WTC11 (cell line): ENCODE results near the gene TMEM25. TPM values are rescaled to one million over a fixed set of nuclear protein-coding genes. Genes with fewer than 3 reads are reported as not detected.

Experiments used
- ATAC-seq: fragments of 200-7000 bp; cut with Tn5 transposase; 2 replicates; pipeline ENCODE4 v1.10.0; 2021; ENCODE audit warnings: mild to moderate bottlenecking, moderate library complexity
- CTCF ChIA-PET: fragments of 300-600 bp; sonication (Branson Sonifier 250); formaldehyde crosslinking; loops from one replicate; lab custom pipeline; 2021; ENCODE audit warnings: antibody characterized with exemption; lab: Charles Lee
- POLR2A ChIA-PET: fragments of 350-600 bp; sonication (Branson Sonifier 250); formaldehyde crosslinking; loops from one replicate; lab custom pipeline; 2021; ENCODE audit warnings: antibody characterized with exemption; lab: Charles Lee
- DNase-seq: peaks from one replicate; pipeline ENCODE4 v3.0.0; 2021; ENCODE audit warnings: low spot score
- H3K27ac Mint-ChIP-seq: 2 replicates; pipeline ENCODE4 v1.8.0; 2021; ENCODE audit warnings: mixed read lengths
- H3K27me3 Mint-ChIP-seq: 2 replicates; pipeline ENCODE4 v1.8.0; 2021; ENCODE audit warnings: low read depth, mild to moderate bottlenecking, moderate library complexity, mixed read lengths
- H3K36me3 Mint-ChIP-seq: 2 replicates; pipeline ENCODE4 v1.8.0; 2021; ENCODE audit warnings: mixed read lengths
- H3K4me1 Mint-ChIP-seq: 2 replicates; pipeline ENCODE4 v1.8.0; 2022; ENCODE audit warnings: mixed read lengths
- H3K4me3 Mint-ChIP-seq: 2 replicates; pipeline ENCODE4 v1.8.0; 2021; ENCODE audit warnings: mild to moderate bottlenecking, moderate library complexity, mixed read lengths
- H3K9me3 Mint-ChIP-seq: 2 replicates; pipeline ENCODE4 v1.8.0; 2021; ENCODE audit warnings: mixed read lengths
- E2F1 ChIP-seq: sonication (generic); formaldehyde crosslinking; IDR thresholded peaks from 2 replicates; pipeline ENCODE4 v1.8.0; 2022; ENCODE audit warnings: mild to moderate bottlenecking, missing genetic modification reagents
- E2F4 ChIP-seq: sonication (generic); formaldehyde crosslinking; IDR thresholded peaks from 2 replicates; pipeline ENCODE4 v1.8.1; 2022; ENCODE audit warnings: low read depth, mild to moderate bottlenecking, moderate library complexity, missing genetic modification reagents, borderline replicate concordance
- ESRRA ChIP-seq: sonication (generic); formaldehyde crosslinking; IDR thresholded peaks from 2 replicates; pipeline ENCODE4 v1.8.1; 2022; ENCODE audit warnings: mild to moderate bottlenecking, missing genetic modification reagents, borderline replicate concordance
- ETV6 ChIP-seq: sonication (generic); formaldehyde crosslinking; IDR thresholded peaks from 2 replicates; pipeline ENCODE4 v1.8.1; 2022; ENCODE audit warnings: mild to moderate bottlenecking, missing genetic modification reagents
- FOXJ3 ChIP-seq: sonication (generic); formaldehyde crosslinking; IDR thresholded peaks from 2 replicates; pipeline ENCODE4 v1.9.0; 2021; ENCODE audit warnings: missing genetic modification reagents, mild to moderate bottlenecking, borderline replicate concordance
- GTF2I ChIP-seq: fragments of 250-450 bp; sonication (Bioruptor Pico); conservative IDR thresholded peaks from 2 replicates; pipeline ENCODE4 v1.4.0; 2021; ENCODE audit warnings: mild to moderate bottlenecking
- HMGA2 ChIP-seq: fragments of 250-450 bp; sonication (Bioruptor Pico); IDR thresholded peaks from 2 replicates; pipeline ENCODE4 v1.4.0; 2021; ENCODE audit warnings: mild to moderate bottlenecking, moderate library complexity
- JUN ChIP-seq: sonication (generic); formaldehyde crosslinking; IDR thresholded peaks from 2 replicates; pipeline ENCODE4 v1.8.0; 2023; ENCODE audit warnings: mild to moderate bottlenecking, missing genetic modification reagents
- MXD4 ChIP-seq: fragments of 250-450 bp; sonication (Bioruptor Pico); IDR thresholded peaks from 2 replicates; pipeline ENCODE4 v1.8.0; 2021; ENCODE audit warnings: mild to moderate bottlenecking, moderate library complexity, borderline replicate concordance
- MYBL2 ChIP-seq: sonication (generic); formaldehyde crosslinking; IDR thresholded peaks from 2 replicates; pipeline ENCODE4 v1.8.1; 2023; ENCODE audit warnings: mild to moderate bottlenecking, moderate library complexity, missing genetic modification reagents
- OVOL2 ChIP-seq: fragments of 250-450 bp; sonication (Bioruptor Pico); IDR thresholded peaks from 2 replicates; pipeline ENCODE4 v1.9.0; 2021; ENCODE audit warnings: mild to moderate bottlenecking, borderline replicate concordance
- RELA ChIP-seq: sonication (generic); formaldehyde crosslinking; IDR thresholded peaks from 2 replicates; pipeline ENCODE4 v1.8.1; 2022; ENCODE audit warnings: missing genetic modification reagents, mild to moderate bottlenecking, borderline replicate concordance
- SMAD3 ChIP-seq: sonication (generic); formaldehyde crosslinking; IDR thresholded peaks from 2 replicates; pipeline ENCODE4 v1.8.0; 2022; ENCODE audit warnings: missing genetic modification reagents, mild to moderate bottlenecking, borderline replicate concordance
- TEAD4 ChIP-seq: sonication (generic); formaldehyde crosslinking; IDR thresholded peaks from 2 replicates; pipeline ENCODE4 v1.8.0; 2022; ENCODE audit warnings: mild to moderate bottlenecking, missing genetic modification reagents
- USF1 ChIP-seq: sonication (generic); formaldehyde crosslinking; IDR thresholded peaks from 2 replicates; pipeline ENCODE4 v1.8.0; 2022; ENCODE audit warnings: mild to moderate bottlenecking, missing genetic modification reagents
- ZBTB21 ChIP-seq: sonication (generic); formaldehyde crosslinking; IDR thresholded peaks from 2 replicates; pipeline ENCODE4 v1.8.1; 2023; ENCODE audit warnings: mild to moderate bottlenecking, missing genetic modification reagents, borderline replicate concordance
- ZNF396 ChIP-seq: fragments of 250-450 bp; sonication (Bioruptor Pico); IDR thresholded peaks from 2 replicates; pipeline ENCODE4 v1.8.0; 2021; ENCODE audit warnings: mild to moderate bottlenecking, moderate library complexity, borderline replicate concordance
- total RNA-seq: library from RNA; stranded (reverse); gene quantifications from 3 replicates; pipeline ENCODE4 v1.2.3, GENCODE V29; 2021
- TF ChIP-seq, protein P1 (sequence below): sonication (generic); formaldehyde crosslinking; IDR thresholded peaks from 2 replicates; pipeline ENCODE4 v1.8.1; 2022; ENCODE audit warnings: missing genetic modification reagents, borderline replicate concordance
- TF ChIP-seq, protein P2 (sequence below): sonication (generic); formaldehyde crosslinking; IDR thresholded peaks from 2 replicates; pipeline ENCODE4 v1.8.0; 2022; ENCODE audit warnings: mild to moderate bottlenecking, missing genetic modification reagents
- TF ChIP-seq, protein P3 (sequence below): sonication (generic); formaldehyde crosslinking; IDR thresholded peaks from 2 replicates; pipeline ENCODE4 v1.8.1; 2022; ENCODE audit warnings: mild to moderate bottlenecking, moderate library complexity, missing genetic modification reagents
- TF ChIP-seq, protein P4 (sequence below): fragments of 250-450 bp; sonication (Bioruptor Pico); conservative IDR thresholded peaks from 2 replicates; pipeline ENCODE4 v1.9.0; 2021; ENCODE audit warnings: mild to moderate bottlenecking
- TF ChIP-seq, protein P5 (sequence below): sonication (generic); formaldehyde crosslinking; IDR thresholded peaks from 2 replicates; pipeline ENCODE4 v1.8.1; 2023; ENCODE audit warnings: mild to moderate bottlenecking, missing genetic modification reagents, borderline replicate concordance

Gene TMEM25
- total RNA-seq, 1 experiment from 2014 or later, result 19.7 TPM

DNA sequence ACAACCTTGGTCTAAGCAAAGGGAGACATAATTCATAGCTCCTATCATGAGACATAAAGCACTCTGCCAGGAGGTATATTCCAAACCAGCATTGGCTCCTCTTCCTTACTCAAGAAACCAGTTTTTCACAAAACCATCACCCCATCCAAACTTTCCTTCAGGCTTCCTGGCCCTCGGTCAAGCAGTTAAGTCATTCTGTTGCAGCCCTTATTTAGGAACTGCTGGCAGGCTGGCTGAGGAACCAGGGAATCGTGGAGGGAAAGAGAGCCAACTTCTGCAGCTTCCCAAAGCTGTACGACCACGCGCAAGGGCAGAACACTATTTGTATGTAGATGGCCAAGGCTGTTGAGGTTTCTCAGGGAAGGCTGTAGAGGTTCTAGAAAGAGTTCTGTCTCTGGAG, 34.1 kb downstream of the TMEM25 start (continued):
- TF ChIP-seq, protein P1, sequence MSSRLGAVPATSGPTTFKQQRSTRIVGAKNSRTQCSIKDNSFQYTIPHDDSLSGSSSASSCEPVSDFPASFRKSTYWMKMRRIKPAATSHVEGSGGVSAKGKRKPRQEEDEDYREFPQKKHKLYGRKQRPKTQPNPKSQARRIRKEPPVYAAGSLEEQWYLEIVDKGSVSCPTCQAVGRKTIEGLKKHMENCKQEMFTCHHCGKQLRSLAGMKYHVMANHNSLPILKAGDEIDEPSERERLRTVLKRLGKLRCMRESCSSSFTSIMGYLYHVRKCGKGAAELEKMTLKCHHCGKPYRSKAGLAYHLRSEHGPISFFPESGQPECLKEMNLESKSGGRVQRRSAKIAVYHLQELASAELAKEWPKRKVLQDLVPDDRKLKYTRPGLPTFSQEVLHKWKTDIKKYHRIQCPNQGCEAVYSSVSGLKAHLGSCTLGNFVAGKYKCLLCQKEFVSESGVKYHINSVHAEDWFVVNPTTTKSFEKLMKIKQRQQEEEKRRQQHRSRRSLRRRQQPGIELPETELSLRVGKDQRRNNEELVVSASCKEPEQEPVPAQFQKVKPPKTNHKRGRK (CRISPR knock-in tag), result no peak
- TF ChIP-seq, all 79 proteins: peak for 0

GRCh38 chr11:118569670-118570069, 38.7 kb downstream of the TMEM25 start:
- TF ChIP-seq USF1 (CRISPR knock-in tag) (no peak), ZBTB21 (CRISPR knock-in tag) (no peak), ZNF396 (CRISPR knock-in tag) (no peak), FOXJ3 (no peak), JUN (no peak), OVOL2 (CRISPR knock-in tag) (no peak), MYBL2 (CRISPR knock-in tag) (no peak), E2F4 (CRISPR knock-in tag) (no peak)
- TF ChIP-seq, protein P2, sequence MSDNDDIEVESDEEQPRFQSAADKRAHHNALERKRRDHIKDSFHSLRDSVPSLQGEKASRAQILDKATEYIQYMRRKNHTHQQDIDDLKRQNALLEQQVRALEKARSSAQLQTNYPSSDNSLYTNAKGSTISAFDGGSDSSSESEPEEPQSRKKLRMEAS (CRISPR knock-in tag), result no peak
- TF ChIP-seq, protein P3, sequence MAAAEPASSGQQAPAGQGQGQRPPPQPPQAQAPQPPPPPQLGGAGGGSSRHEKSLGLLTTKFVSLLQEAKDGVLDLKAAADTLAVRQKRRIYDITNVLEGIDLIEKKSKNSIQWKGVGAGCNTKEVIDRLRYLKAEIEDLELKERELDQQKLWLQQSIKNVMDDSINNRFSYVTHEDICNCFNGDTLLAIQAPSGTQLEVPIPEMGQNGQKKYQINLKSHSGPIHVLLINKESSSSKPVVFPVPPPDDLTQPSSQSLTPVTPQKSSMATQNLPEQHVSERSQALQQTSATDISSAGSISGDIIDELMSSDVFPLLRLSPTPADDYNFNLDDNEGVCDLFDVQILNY (CRISPR knock-in tag), result no peak
- TF ChIP-seq, protein P4, sequence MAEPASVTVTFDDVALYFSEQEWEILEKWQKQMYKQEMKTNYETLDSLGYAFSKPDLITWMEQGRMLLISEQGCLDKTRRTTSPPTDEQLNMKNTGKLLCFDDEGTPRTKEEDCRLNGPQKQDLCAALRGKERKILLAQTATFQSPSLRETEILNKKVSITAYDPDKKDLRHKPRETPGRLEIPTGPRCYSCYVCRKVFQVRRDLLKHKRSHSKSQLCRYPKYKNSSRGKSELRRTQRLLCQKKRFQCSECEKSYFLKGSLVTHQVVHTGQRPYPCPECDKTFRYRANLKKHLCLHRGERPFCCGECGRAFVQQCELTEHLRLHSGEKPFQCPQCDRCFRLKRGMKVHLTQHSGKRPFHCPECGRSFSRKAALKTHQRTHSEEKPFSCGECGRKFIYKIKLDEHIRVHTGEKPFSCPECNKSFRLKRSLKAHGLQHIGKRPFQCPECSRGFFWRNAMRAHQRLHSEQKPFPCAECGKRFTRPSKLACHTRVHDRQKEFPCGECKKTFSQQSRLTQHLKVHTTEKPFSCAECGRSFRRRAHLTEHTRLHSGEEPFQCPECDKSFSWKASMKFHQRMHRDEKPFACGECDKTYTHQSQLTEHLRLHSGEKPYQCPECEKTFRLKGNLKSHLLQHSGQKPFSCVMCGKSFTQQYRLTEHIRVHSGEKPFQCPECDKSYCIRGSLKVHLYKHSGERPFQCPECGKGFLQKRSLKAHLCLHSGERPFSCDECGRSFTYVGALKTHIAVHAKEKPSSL (CRISPR knock-in tag), result no peak
- TF ChIP-seq, all 79 proteins: peak for 0
- no peak overlapping the region for H3K27ac Mint-ChIP-seq
- H3K27me3 Mint-ChIP-seq, result no peaks in the 10 kb centered on the region; the same call in 1 of the 2 replicates

GRCh38 chr11:118570787-118571186, 39.8 kb downstream of the TMEM25 start:
- peaks cover 19% of the 10 kb centered on the region for H3K4me1 Mint-ChIP-seq
- H3K36me3 Mint-ChIP-seq, result no peaks in the 10 kb centered on the region; the same call in 1 of the 2 replicates
- no peaks in the 10 kb centered on the region for H3K9me3 Mint-ChIP-seq
- H3K27ac Mint-ChIP-seq, result no peak overlapping the region
- H3K4me3 Mint-ChIP-seq, result no peak overlapping the region
- ATAC-seq (no peak), DNase-seq (no peak)
- ChIA-PET CTCF (no interaction called here), POLR2A (no interaction called here)
- H3K27me3 Mint-ChIP-seq, result no peaks in the 10 kb centered on the region; the same call in 1 of the 2 replicates
- TF ChIP-seq, protein P5, sequence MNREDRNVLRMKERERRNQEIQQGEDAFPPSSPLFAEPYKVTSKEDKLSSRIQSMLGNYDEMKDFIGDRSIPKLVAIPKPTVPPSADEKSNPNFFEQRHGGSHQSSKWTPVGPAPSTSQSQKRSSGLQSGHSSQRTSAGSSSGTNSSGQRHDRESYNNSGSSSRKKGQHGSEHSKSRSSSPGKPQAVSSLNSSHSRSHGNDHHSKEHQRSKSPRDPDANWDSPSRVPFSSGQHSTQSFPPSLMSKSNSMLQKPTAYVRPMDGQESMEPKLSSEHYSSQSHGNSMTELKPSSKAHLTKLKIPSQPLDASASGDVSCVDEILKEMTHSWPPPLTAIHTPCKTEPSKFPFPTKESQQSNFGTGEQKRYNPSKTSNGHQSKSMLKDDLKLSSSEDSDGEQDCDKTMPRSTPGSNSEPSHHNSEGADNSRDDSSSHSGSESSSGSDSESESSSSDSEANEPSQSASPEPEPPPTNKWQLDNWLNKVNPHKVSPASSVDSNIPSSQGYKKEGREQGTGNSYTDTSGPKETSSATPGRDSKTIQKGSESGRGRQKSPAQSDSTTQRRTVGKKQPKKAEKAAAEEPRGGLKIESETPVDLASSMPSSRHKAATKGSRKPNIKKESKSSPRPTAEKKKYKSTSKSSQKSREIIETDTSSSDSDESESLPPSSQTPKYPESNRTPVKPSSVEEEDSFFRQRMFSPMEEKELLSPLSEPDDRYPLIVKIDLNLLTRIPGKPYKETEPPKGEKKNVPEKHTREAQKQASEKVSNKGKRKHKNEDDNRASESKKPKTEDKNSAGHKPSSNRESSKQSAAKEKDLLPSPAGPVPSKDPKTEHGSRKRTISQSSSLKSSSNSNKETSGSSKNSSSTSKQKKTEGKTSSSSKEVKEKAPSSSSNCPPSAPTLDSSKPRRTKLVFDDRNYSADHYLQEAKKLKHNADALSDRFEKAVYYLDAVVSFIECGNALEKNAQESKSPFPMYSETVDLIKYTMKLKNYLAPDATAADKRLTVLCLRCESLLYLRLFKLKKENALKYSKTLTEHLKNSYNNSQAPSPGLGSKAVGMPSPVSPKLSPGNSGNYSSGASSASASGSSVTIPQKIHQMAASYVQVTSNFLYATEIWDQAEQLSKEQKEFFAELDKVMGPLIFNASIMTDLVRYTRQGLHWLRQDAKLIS, result no peak
- TF ChIP-seq SMAD3 (CRISPR knock-in tag) (no peak), ETV6 (CRISPR knock-in tag) (no peak), ESRRA (CRISPR knock-in tag) (no peak), HMGA2 (CRISPR knock-in tag) (no peak), MXD4 (CRISPR knock-in tag) (no peak), RELA (CRISPR knock-in tag) (no peak), E2F1 (no peak), TEAD4 (CRISPR knock-in tag) (no peak), GTF2I (CRISPR knock-in tag) (no peak), MYBL2 (CRISPR knock-in tag) (no peak)

More at GRCh38 chr11:118569670-118570069, 38.7 kb downstream of the TMEM25 start:
- H3K4me3 Mint-ChIP-seq, result no peak overlapping the region
- H3K4me1 Mint-ChIP-seq, result peaks cover 14% of the 10 kb centered on the region
- H3K36me3 Mint-ChIP-seq, result no peaks in the 10 kb centered on the region; the same call in 1 of the 2 replicates
- H3K9me3 Mint-ChIP-seq, result no peaks in the 10 kb centered on the region
- ATAC-seq (no peak), DNase-seq (no peak)
- POLR2A ChIA-PET, result no interaction called here
- CTCF ChIA-PET, result no interaction called here
